Colon (tissue), 2 donors: ENCODE data around the gene ARL2.
"Not testable (repeated sequence)": the region's sequence is repeated elsewhere in the genome, so short reads cannot be mapped to it uniquely, and the experiment has no call there.

ENCODE experiments used
- FAIRE-seq: peaks from 2 replicates; lab custom pipeline; 2012; peaks lifted over from hg19 to GRCh38; lab: Jason Lieb, UNC
- donor health status: control.
- donor health status: control.

The ARL2 gene

DNA sequence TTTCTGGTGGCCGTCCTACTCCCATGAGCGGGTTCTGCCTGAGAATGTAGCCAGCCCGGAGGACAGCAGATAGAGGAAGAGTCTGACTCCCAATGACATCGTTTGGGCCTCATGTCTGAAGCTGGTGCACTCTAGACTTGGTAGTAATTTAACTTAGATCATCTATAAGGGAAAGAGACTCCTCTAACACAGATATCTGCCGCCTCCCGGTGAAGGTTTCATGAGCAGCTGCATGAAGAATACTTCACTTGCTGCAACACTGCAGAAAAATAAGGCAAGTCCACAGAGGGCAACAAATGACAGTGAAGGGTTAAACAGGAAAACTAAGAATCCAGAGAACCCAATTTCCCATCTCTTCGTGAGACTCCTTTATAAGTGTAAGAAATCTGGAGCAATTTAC is 5.9 kb upstream of the ARL2 start:
- FAIRE-seq, result no peak

DNA sequence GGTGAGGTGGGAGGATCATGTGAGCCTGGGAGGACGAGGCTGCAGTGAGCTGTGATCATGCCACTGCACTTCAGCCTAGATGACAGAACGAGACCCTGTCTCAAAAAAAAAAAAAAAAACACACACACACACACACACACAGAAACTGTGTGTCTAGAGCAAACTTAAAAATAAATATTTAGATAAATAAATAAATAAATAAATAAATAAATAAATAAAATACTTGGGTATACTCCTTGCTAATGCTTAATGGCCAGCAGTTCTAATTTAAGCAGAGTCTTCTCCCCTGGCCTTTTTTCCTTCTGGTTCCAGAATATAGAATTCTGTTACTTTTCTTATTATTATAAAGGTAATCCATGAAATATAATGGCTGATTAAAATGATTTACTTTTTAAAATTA is 5.1 kb upstream of the ARL2 start:
- no peak for FAIRE-seq

GRCh38 chr11:65013130-65013887 is 651 bp upstream of the ARL2 start:
- FAIRE-seq, result no peak

GRCh38 chr11:65014726-65015227 is 817 bp downstream of the ARL2 start:
- no peak for FAIRE-seq

DNA sequence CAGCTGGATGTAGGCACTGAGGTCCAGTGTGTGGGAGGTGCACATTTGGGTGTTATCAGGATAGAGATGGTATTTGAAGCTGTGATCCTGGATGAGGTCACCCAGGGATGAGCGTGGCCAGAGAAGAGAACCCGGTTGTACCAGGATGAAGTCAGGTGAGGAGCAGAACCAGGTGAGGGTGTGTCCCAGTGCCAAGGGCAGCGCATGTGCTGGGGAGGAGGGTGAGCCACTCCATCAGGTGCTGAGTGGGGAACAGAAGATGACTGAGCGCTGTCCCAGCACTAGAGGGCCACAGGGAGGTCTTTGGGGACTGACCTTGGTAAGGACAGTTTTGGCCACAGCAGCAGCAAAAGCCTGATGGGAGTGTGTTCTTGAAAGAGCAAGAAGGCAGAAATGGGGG is 2.7 kb downstream of the ARL2 start:
- FAIRE-seq, result no peak

GRCh38 chr11:65017937-65018336 is 4.0 kb downstream of the ARL2 start:
- FAIRE-seq, result no peak

DNA sequence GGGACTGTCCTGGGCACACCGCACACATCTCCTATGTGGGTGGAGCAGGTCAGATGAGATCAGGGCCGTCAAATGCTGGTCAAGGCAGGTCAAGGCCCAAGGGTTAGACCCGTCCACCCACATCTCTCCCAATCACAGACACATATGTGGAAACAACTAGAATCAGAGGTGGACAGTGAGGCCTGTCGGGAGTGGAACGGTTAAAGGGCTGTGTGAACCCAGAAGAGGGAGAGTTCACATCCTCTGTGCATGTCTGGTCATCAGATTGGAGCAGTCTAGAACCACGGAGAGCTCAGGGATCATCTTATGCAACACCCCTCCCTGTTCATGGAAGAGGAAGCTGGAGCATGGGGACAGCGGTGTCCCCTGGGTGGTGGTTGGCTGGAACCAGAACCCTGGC is 5.9 kb downstream of the ARL2 start:
- no peak for FAIRE-seq

DNA sequence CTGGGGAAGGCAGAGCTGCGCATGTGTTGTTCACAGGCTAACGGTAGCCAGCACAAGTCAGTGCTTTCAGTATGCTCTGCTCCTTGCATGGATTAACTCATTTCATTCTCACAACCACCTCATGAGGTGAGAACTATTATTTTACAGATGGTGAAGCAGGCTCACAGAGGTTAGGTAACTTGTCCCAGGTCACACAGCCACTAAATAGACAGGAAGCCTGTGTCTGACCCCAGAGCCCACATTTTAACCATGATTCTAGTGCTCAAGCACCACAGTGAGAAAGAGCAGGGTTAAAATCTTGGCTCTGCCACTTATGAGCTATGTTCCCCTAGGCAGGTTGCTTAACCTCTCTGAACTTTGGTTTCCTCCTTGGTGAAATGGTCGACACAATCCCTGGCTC is 7.0 kb downstream of the ARL2 start:
- FAIRE-seq, result no peak

GRCh38 chr11:65021509-65021908 is 7.5 kb downstream of the ARL2 start:
- no peak for FAIRE-seq

DNA sequence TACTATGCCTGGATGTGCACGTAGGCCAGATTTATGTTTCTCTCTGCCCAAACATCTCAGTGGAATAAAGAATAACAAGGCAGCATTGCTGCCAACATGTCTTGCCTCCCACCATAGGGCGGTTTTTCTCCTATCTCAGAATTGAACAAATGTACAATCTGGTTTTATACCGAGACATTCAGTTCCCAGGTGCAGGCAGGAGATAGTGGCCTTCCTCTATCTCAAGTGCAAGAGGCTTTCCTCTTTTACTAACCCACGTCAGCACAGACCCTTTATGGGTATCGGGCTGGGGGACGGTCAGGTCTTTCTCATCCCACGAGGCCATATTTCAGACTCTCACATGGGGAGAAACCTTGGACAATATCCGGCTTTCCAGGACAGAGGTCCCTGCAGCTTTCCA is 9.5 kb downstream of the ARL2 start:
- not testable (repeated sequence) for FAIRE-seq

DNA sequence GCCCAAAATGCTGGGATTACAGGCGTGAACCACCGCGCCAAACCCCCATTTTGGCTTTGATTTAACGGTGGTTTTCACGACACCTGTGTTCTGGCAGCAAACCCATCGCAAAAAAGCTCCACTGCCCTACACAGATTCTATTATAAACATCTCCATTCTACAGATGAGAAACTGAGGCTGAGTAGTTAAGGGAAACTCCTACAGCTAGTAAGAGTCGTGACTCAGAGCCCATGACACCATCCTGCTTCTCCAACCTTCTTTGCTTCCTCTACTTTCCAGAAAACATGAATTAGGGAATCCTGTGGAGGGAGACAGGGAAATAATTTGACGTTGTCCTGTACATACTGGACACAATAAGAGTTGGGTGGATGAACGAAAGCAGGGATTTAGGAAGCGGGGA is 12.8 kb downstream of the ARL2 start:
- no peak for FAIRE-seq

DNA sequence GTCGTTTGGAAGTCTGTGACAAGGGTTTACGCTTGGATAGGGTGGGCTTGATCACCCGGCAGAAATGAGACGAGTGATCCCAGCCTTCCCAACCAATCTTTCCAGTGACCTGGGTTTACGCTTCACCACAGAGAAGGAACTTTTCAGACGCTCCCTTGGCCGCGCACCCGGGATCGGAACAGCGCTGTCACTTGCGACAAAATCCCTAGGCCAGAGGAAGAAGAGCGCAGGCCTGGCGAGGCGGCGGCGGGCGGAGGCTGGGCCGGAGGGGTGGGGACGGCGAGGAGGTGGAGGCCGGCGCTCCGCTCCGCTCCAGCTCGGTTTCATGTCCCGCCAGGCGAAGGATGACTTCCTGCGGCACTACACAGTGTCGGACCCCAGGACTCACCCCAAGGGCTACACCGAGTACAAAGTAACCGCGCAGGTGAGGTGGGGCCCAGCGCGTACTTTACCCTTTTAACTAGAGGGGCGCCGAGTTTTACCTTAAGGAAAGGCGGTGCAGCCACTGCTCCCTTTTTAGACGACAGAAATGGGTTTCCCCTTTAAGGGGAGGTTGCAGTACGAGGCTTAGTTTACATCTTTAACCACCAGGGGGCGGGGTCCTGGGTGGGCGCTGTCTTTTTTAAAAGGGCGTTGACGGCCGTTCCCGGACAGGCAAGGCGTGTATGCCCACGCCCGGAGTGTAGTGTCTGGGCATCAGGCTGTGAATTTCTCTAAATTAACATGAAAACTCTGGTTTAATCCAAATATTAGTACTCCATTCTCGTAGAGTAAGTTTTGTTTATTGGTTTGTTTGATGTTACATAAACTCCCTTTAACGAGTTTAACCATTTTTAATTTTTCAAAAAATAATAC is 13.5 kb downstream of the ARL2 start, which contains the start of gene SNX15:
Gene SNX15, plus strand, starts transcription at position 227 of the 855 bp plus-strand sequence. Its CDS starts 99 bp downstream, at position 326.
- no peak for FAIRE-seq

DNA sequence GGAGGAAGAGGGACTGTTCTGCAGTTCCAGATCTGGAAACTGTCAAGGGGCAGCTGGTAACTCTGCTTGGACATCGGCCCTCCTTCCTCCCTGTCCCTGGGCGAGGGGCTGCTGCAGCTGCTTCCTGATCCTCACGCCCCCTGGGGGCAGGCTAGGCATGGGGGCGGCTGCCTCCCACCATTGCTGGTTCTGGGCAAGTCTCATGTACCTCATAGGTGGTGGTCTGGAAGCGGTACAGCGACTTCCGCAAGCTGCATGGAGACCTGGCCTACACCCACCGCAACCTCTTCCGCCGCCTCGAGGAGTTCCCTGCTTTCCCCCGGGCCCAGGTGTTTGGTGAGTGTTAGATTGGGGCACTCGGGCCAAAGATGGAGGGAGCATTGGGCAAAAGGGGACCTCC is 18.3 kb downstream of the ARL2 start:
- FAIRE-seq, result no peak

DNA sequence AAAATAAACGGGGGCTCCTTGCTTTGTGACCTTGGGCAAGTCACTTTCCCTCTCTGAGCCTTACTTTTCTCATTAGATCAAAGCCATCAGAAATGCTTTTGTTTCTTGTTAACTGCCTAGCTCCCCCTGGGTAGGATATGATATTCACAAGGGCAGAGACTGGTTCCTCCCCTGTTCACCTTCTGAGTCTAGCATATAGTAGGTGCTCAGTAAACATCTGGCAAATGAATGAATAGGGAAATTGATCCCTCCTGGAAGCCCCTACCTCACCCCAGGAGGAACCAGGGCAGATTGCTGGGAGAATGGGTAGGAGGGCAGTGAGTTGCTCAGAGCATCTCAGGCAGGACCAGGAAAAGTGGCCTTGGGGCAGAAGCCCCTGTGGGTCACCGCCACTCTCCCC is 20.5 kb downstream of the ARL2 start:
- FAIRE-seq, result no peak

DNA sequence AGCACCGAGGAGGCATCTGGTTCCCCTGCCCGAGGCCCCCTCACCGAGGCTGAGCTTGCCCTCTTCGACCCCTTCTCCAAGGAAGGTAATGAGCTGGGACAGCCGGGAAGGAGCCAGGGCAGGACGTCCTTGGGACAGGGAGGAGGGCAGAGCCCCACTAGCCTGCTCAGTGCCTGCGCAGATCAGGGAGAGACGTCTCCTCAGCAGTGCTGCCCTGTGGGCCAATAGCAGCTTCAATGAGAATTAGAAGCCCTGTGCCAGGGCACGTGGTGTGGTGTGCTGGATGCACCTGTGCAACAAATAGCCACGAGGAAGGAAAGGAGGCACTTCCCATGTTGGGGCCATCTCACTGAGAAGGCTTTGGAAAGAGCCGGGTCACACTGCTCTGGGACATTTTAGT is 21.6 kb downstream of the ARL2 start:
- no peak for FAIRE-seq

DNA sequence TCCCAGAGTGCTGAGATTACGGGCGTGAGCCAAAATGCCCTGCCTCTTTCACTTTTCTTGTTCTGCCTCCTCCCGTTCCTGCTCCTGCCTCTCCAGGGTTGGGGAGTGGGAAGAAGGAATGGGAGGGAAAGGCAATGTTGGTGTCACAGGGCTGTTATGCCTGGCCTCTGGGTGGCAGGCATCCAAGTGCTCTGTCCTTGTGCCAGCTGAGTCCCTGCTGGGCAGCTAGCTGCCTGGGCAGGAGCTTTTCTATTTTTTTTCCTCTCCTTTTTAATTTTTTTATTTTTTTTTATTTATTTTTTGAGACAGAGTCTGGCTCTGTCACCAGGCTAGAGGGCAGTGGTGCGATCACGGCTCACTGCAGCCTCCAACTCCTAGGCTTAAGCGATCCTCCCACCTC is 23.0 kb downstream of the ARL2 start:
- FAIRE-seq, result no peak

GRCh38 chr11:65040520-65040846 is 26.5 kb downstream of the ARL2 start:
- FAIRE-seq, result no peak

DNA sequence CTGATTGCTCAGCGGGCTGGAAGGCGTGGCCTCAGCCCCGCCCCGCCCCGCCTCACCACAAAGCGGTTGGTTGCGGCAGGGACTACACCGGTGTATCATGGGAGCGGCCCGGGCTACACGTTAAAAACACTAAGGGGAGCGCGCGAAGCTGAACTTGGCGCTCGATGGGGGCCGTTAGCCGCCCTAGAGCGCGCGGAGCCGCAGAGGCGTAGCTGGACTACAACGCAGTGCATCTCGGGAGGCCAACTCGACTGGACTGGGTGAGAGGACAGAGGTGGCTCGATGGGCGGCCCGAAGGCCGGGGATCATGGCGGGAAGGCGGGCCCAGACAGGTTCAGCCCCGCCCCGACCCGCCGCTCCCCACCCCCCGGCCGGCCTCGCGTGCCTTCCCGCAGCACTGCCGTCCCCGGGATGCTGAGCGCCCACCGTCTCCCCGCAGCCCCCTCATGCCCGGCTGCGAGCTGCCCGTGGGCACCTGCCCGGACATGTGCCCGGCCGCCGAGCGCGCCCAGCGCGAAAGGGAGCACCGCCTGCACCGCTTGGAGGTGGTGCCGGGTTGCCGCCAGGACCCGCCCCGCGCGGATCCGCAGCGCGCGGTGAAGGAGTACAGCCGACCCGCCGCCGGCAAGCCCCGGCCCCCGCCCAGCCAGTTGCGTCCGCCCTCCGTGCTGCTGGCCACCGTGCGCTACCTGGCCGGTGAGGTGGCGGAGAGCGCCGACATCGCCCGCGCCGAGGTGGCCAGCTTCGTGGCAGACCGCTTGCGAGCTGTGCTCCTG is 27.1 kb downstream of the ARL2 start, which contains the start of gene SAC3D1:
Gene SAC3D1, plus strand, starts transcription at position 364 of the 776 bp plus-strand sequence. Its CDS starts 83 bp downstream, at position 447.
- FAIRE-seq, result no peak

DNA sequence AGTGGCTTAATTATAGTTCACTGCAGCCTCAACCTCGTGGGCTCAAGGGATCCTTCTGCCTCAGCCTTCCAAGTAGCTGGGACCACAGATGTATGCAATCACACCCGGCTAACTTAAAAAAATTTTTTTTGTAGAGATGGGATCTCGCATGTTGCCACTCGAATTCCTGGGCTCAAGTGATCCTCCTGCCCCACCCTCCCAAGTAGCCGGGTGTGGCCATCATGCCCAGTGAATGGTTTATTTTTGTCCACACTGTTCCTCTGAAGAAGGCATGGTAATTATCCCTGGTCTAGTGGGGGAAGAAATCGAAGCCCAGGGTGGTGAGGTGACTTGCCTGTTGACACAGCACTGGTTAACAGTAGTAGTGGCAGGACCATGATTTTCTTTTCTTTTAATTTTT is 28.9 kb downstream of the ARL2 start:
- FAIRE-seq, result no peak

- FAIRE-seq, result no peak
Measured at GRCh38 chr11:65043881-65044501, 30.0 kb downstream of the ARL2 start.

DNA sequence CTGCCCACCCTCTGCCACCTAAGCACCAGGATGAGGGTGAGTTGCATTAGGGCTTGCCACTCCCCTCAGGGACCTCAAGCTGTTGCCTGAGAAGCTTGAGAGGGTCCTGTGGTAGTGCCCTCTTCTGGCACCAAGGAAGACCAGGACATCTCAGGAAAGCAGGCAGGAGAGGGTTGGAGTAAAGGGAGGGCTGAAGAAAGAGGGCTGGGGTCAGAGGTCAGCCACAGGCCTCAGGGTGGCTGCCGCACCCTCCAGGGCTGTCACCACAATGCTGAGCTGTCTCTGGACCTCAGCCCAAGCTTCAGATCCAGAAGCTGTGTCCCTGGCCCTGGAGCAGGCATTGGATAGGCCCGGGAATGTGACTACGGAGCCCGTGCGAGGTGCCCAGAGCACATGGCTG is 31.1 kb downstream of the ARL2 start:
- FAIRE-seq, result no peak

DNA sequence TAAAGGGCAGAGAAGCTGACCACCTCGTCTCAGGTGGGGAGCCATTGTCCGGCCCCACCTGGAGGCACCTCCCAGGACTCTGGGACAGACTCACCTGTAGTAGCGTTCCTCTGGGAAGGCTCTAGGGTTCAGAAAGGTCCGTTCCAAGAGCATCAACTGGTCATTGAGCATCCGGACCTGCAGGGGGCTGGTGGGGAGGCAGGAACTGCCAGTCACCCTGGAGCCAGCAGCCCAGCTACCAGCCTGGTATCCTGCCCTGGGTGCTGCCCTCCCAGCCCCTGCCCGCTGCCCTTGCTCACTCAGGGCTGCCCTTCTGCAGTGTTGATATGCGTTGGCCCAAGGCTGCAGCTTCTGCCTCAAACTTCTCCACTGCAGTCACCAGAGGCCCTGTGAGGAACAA is 31.8 kb downstream of the ARL2 start:
- FAIRE-seq, result no peak
